Left cardiac atrium (tissue), 4 donors: ENCODE data around the gene PDGFD. TPM values are rescaled to one million over a fixed set of nuclear protein-coding genes. Genes with fewer than 3 reads are reported as not detected.
A peak's percentile ranks its signal among the peaks of the same experiment; 100 is the strongest.

Experiments used
- ATAC-seq, 2 donors: fragments of 200-7000 bp; cut with Tn5 transposase; one replicate each; pipeline ENCODE4 v1.9.1; 2020; ENCODE audit warnings: mild to moderate bottlenecking in 2 of 2, moderate library complexity in 2 of 2
- DNase-seq: peaks from one replicate; pipeline ENCODE4 v3.0.0-alpha.2; 2020
- intact Hi-C, 2 donors: fragments of 100-400 bp; cut with DNase I; formaldehyde crosslinking; loops; one replicate each; pipeline versions ENCODE4 v1.14.1 to v1.15.1; 2022 to 2023
- total RNA-seq, 2 donors: library from RNA; stranded (reverse); fragmentation: NEBNext Ultra II Directional; extraction: Animal tissue kit (Norgen Biotek cat#: 25700); gene quantifications; one replicate each; pipeline ENCODE4 v1.2.1, GENCODE V29; 2021
- donor health status: DM: no; HTN: yes; CAD: no.
- donor health status: DM: no; HTN: yes; CAD: no; lungs with severe emphysema.
- donor health status: DM: yes; HTN: yes; CAD: no.
- donor health status: Dilated cardiomyopathy.

Gene PDGFD
- total RNA-seq, 2 donors from 2014 or later, result 8.7 to 17.3 TPM

DNA sequence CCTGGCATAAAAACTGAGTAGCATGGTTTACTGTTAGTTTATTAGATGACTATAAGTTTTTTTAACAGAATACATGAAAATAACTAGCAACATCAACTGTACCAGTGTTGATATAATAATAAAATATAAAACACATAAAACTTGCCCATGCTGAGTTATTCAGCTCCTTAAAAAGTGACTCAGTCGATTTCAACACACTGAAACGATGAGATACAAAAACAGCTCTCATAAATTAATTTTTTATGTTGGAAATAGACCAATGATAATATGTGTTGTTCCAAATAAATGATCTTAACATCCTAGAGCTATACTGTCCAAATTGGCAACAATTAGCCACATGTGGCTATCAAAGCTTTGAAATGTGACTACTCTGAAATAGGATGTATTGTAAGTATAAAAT is 15.9 kb downstream of the PDGFD start:
- intact Hi-C loops, result no loop called here
- peak in 1 of 2 donors; percentile 60 for ATAC-seq
- DNase-seq, result no peak

GRCh38 chr11:104146943-104147342 is 17.0 kb downstream of the PDGFD start:
- no peak for ATAC-seq
- no peak for DNase-seq
- intact Hi-C loops, result no loop called here

- no peak for DNase-seq
- intact Hi-C loops, result no loop called here
- no peak for ATAC-seq
Observed at GRCh38 chr11:104146421-104146820, 17.5 kb downstream of the PDGFD start.

DNA sequence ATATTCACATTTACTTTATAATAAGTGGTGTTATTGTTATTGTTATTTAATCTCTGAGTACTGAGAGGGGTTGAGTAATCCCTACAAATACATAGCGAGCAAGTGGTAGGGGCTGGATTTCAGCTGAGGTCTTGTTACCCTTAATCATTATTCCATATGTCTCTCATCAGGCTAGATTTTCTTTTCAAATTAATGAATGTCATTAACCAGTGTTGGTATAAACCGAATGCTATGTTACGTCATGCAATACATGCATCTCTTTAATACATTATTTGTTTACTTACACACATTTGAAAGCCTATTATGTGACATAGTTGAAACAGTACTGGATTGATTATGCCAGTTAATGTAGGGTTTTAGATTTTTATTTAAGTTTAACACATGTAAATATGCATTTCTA is 18.9 kb downstream of the PDGFD start:
- ATAC-seq (no peak), DNase-seq (no peak)
- intact Hi-C loops, result no loop called here

- DNase-seq (no peak), ATAC-seq (no peak)
- intact Hi-C loops, result no loop called here
Observed at GRCh38 chr11:104142698-104143097, 21.2 kb downstream of the PDGFD start.

DNA sequence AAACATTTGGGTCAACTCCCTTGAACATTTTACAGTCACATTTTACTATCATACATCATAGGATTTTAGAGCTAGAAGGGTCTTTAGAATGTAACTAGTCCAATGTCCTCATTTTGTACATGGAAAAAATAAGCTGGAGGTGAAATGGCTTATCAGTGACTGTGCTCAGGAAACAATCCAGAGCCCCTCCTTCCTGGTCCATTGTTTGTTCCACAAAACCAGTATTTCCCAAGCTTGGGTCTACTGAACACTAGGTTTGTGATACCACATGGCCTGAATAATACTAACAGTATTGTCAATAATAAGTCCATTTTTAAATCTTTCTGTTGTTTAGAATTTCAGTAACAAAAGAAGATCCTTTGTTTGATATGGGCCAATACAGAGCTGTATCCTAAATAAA is 27.1 kb downstream of the PDGFD start:
- ATAC-seq, result no peak
- intact Hi-C loops, result no loop called here
- DNase-seq, result no peak

GRCh38 chr11:104134745-104135144 is 29.2 kb downstream of the PDGFD start:
- intact Hi-C loops, result no loop called here
- DNase-seq (no peak), ATAC-seq (no peak)

DNA sequence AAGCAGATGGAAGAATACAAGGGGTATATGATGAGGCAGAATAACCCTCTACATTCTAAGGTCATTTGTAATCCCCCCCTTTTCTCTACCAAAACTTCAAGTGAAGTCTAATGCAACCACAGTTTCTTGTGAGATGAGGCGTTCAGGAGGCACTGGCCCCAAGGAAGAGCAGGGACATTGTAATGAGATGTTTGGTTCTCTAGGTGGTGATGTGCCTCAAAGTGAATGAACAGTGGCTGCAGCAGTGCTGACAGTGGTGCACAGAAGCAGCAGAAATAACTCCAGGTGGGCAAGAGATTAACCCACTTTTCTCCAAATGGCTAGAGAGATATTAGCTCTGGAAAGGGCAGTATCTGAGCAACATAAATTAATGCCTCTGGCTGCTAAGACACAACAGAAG is 33.8 kb downstream of the PDGFD start:
- no peak for DNase-seq
- ATAC-seq, result no peak
- intact Hi-C loops, result no loop called here

- intact Hi-C loops, result no loop called here
- ATAC-seq, result no peak
Observed at GRCh38 chr11:104129145-104129544, 34.8 kb downstream of the PDGFD start.

GRCh38 chr11:104127828-104128227 is 36.1 kb downstream of the PDGFD start:
- DNase-seq (no peak), ATAC-seq (peak in 1 of 2 donors; percentile 21)
- intact Hi-C loops, result no loop called here

More at GRCh38 chr11:104129145-104129544, 34.8 kb downstream of the PDGFD start:
- DNase-seq, result no peak

- no peak for DNase-seq
- intact Hi-C loops, result no loop called here
- no peak for ATAC-seq
Observed at GRCh38 chr11:104126464-104126863, 37.5 kb downstream of the PDGFD start.

DNA sequence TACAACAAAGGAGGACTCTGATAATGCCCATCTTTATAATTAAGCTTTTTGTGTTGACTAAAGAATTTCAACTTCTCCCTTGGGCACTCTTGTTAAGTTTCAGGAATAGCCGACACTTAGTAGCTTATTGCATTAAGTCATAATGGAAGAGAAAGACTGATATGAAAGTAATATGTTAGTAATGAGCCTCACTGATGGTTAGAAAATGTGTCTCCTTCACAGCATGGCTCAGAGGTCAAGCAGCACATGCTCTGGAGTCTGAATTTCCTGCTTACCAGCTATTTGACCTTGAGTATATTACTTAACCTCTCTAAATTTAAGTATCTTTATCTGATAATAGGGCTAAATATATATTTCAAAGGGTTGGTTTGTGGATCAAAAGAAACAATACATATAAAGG is 39.0 kb downstream of the PDGFD start:
- ATAC-seq, result no peak
- intact Hi-C loops, result no loop called here
- no peak for DNase-seq

- ATAC-seq, result no peak
- intact Hi-C loops, result no loop called here
Observed at GRCh38 chr11:104122836-104123235, 41.1 kb downstream of the PDGFD start.

DNA sequence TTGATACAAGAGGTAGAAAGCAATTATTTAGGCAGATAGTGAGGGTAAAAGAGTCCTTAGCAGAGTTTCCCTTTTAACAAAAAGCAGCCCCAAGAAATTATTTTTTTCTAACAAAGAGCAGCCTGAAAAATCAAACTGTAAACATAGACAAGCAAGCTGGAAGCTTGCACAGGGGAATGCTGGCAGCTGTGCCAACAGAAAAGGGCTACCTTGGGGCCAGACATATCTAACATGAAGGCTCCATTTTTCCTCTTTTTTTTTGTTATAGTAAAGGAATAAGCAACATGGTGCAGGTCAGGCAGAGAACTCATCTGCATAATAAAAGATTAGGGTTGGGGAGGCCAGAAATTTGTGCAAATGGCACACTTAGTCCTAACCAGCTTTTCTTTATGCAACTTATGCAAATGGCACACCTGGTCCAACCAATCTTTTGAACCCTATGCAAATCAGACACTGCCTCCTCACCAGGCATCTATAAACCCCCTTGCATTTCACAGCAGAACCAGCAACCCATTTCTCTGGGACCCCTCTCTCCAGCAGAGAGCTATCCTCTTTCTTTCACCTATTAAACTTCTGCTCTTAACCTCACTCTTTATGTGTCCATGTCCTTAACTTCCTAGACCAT is 41.8 kb downstream of the PDGFD start:
- DNase-seq (no peak), ATAC-seq (no peak)
- intact Hi-C loops, result no loop called here

More at GRCh38 chr11:104122836-104123235, 41.1 kb downstream of the PDGFD start:
- DNase-seq, result no peak

DNA sequence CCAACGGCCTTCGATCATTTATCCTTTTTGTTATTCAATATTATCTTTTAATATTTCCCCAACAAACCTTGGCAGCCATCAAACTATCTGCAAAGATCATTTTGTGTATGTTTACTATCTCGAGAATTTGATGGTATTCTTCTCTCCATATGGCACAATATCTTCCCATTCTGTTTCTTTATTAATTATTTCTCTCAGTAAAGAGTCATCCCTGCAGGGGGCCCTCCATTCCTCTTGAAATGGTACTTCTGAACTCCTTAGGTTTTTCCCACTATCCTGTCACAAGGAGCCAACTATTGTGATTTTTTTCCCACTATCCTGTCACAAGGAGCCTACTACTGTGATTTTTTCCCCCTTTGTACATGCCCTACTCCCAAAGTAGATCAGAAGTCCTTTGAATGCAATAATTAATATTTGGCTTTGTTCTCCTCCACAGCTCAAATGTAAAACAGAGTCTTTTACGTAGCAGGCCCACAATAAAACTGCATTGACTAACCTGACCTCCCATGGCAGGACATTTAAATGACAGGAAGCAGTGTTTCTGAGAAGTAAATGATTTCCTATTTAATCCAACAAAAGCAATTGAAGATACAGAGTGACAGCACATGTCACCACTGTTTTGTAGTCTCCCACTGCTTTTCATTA is 43.3 kb downstream of the PDGFD start:
- ATAC-seq, result no peak
- intact Hi-C loops, result no loop called here
- no peak for DNase-seq

- intact Hi-C loops, result no loop called here
- DNase-seq, result no peak
- ATAC-seq, result no peak
Observed at GRCh38 chr11:104118105-104118744, 45.7 kb downstream of the PDGFD start.

- ATAC-seq (no peak), DNase-seq (no peak)
- intact Hi-C loops, result no loop called here
Observed at GRCh38 chr11:104113541-104113940, 50.4 kb downstream of the PDGFD start.

DNA sequence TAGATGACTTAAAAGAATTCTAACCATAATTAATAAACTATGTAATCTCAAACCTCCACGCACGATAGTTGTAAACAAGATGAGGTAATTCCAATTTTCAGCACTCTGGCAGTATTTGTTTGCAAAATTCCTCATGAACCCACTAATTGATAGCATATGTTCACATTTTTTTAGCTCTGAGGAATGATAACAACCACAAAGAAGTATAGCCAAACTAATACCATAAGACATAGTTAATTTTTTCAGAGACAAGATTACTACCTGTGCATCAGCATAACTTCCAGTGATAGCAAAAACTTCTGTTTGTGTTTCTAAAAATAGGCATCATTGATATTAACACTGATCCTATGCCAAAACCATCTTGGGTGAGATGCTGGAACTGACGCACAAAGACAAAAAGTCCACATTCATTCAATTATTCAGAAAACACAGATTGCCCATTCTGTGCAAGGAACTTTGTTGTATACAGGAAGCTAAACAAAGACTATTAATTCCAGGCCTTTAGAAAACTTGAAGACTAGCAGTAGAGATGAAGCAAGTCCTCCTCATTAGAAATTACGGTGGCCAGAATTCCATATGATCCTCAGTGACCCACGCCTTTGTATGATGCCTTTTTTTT is 57.7 kb downstream of the PDGFD start:
- no peak for DNase-seq
- intact Hi-C loops, result no loop called here
- ATAC-seq, result no peak

GRCh38 chr11:104105155-104105554 is 58.8 kb downstream of the PDGFD start:
- DNase-seq, result no peak
- intact Hi-C loops, result no loop called here
- no peak for ATAC-seq

DNA sequence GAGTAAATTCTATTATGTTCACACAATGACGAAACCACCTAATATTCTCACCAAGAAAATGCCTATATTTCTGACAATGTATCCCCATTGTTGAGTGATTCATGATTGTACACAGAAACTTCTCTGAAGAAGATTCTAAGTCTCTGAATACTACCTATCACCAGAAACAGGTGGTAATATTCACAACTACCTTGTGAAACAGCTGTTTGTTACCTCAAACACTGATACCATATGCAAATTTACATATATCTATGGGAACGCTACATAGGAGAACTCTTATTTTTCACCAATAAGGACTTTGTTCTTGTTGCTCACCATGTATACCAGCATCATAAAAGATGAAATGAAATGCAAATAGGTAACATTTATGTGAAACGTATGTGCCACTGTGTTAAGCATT is 59.3 kb downstream of the PDGFD start:
- no peak for ATAC-seq
- intact Hi-C loops, result no loop called here
- DNase-seq, result no peak
